Activated CD4-positive, alpha-beta T cell treated with anti-CD3 and anti-CD28 coated beads, Interleukin-2, amount 50 U/mL, for 16 hours (primary cell): ENCODE measurements around the gene HRCT1.

Source experiments
- DNase-seq: peaks from one replicate; pipeline ENCODE4 v3.0.0-alpha.2; 2020

The HRCT1 gene

DNA sequence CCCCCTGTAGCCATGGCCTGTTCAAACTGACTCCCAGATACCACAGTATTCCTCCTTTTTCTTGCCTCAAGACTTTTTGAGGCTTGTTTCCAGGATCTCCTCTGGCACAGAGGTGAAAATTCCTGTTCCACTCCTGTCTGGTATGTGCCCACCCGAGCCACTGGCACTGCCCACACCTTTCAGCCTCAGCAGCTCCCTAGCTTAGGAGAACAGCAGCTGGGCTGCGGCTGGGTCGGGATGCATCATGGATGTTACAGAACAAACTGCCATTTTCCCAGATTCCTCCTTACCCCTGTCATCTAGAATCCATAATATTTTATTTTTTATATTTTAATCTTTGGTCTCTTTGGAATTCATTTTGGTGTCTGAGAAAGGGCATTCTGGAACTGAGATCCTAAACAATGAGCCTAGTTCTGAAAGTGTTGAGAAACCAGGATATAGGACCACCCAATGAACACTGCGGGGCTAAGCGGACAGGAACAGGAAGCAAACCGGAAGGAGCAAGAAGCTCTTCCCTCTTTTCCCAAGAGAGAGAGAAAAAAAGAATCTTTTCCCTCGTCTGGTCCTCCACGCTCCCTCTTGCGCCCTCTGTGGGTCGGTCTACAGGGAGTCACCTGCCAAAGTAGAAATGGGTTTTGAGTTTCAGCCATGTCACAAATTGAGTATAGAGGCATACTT, 39.5 kb downstream of the HRCT1 start:
- DNase-seq, result peak; percentile 50

DNA sequence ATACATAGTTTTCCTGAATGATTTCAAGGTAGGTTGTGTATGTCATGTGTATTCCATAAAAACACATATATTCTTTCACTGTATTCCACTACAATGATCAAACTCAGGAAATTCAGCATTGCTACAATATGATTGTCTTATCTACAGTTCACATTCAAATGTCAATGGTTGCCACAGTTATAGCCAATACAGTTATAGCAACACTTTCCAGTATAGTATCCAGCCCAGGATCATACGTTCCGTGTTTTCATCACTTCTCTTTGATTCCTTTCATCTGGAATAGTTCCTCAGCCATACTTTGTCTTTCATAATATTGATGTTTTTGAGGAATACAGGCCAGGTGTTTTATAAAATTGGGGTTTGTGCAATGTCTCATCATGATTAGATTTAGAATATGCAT, 42.4 kb downstream of the HRCT1 start:
- DNase-seq, result no peak

DNA sequence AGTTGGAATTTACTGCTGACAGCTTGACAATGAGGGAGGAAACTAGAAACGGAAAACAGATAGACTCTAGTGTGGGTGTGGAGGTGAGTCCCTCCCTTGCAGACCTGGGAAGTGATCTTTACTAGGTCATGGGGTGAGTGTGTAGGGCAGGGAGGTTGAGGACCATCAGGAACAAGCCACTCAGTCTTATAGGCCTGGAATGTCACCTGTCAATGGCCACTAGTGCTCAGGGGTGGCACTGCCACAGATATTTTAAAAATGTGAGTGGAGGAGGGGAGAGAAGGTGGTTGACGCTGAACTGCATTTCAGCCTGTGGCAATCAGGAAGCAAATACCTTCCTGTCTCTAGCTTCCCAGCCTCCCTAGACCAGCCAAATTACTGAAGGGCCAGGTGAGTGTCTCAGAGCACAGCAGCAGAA, 42.9 kb downstream of the HRCT1 start:
- no peak for DNase-seq

DNA sequence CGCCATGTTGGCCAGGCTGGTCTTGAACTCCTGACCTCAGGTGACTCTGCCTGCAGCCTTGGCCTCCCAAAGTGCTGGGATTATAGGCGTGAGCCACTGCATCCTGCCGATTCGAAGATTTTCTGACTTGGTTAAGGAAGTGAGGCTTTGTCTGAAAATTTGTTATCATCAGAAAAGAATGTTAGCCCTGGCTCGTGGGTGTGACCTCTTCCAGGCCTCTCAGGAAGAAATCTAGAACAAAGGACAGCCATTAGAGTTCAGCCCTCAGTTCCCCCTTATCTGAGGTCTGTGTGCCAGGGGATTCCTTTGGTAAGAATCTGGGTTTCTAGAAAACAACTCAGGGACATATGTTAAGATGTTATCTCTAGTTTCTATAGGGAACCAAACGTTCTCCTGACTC, 45.7 kb downstream of the HRCT1 start:
- no peak for DNase-seq

DNA sequence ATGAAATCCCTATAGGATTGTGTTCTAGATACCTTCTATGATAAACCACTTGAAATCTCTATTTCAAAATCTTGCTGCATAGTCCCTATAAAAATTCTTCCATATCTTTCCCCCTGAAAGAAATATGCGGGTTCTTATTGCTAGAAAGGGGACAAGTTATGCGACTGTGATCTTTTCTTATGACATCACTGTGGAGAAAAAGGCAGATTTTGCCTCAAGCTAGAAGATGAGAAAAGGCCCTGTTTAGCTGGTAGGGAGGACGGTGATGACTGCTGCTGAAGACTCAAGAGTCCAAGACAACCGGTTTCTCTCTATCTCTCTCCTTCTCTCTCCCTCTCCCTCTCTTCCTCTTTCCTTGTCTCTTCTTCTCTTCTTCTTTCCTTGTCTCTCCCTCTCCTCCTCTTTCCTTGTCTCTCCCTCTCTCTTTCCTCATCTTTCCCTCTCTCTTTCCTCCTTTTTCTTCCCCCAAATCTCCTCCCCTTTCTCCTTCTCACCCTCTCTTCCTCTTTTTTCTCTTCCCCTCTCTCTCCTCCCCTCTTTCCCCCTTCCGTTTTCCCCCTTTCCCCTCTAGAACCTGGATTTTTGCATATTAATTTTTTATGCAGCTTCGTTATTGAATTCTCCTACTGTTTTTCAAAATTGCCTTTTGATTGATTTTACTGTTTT, 46.7 kb downstream of the HRCT1 start:
- no peak for DNase-seq

DNA sequence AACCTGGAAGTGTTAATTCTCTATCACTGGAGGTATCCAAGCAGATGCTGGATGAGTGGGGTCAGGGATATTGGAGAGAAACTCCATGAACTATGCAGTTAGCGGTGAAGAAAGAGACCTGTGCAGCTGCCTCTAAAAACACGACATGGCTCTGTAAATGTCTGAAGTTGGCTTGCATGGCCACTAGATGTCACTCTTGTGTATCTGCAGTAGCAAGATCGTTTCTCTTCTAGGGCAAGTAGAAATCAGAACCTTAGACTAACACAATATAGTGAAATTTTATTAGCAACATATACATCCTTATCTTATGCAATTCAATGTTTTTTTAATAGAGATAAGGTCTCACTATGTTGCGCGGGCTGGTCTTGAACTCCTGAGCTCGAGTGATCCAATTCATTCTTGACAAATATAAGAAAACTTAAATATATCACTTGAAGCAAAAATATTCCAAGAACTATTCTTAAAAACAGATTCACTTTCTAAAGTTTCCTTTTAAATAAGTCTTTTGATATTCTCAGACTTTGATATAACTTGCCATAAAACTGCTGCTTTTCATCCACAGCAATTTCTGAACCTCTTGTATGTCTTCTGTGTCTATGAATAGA, 49.0 kb downstream of the HRCT1 start:
- peak; percentile 63 for DNase-seq

DNA sequence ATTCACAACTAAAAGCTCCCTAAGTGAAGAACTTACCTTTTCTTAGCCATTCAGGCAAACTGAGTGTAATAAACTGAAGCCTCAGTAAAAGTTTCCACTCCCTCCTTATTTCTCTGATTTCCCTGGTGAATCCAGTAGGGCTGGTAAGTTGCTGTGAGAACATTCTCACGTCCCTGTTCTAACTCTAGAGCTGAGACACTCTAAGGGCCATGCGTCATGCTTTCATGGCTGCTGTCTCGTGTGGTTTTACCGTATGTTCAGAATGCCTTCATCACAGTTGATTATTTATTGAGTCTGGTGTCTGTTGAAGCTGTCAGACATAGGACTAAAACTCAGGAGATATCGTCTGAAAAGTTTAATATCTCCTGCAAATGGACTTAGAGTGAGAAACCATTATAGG, 50.6 kb downstream of the HRCT1 start:
- no peak for DNase-seq
